GM12892 (cell line): Measurements from ENCODE around the gene ASCL2.

ENCODE experiments used
- POLR2A ChIP-seq: IDR thresholded peaks from 2 replicates; pipeline ENCODE4 v1.6.1; 2011; ENCODE audit warnings: low read depth, low read length, control low read depth
- TAF1 ChIP-seq: IDR thresholded peaks from 2 replicates; pipeline ENCODE4 v1.6.1; 2011; ENCODE audit warnings: low read depth, mild to moderate bottlenecking, control low read depth, low read length, borderline replicate concordance

DNA sequence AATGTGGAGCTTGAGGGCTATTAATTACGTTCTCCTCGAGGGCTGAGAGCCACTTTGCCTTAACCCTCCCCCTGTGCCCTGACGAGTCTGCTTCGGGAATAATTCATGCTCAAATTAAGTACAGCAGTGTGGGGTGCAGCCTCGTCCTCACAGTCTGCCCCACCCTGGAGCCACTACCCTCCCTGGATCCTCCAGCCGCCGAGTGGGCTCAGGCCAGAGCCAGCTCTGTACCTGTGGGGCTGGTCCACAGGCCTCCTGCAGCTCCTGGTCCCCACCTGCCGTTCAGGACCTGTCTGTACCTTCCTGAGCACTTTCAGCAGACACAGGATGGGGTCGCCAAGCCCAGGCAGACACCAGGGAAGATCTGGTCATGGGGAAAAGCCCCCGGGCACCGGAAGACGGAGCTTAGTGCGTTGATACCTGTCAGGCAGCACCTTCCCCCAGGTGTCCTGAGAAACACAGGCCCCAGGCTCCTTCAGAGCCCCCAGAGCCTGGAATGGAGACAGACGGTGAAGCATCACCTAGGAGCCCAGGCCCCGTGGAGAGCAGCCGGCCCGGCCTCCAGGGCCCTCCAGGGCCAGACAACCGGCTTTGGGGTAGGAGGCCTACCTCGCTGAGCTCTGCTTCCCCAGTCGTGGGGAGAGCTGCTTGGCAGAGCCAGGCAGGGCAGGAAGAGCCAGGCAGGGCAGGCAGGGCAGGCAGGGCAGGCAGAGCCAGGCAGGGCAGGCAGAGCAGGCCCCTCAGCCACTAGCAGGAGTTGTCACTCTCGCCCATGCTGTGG lies 41.2 kb upstream of the ASCL2 start:
- TF ChIP-seq POLR2A = no peak
- no peak for TF ChIP-seq TAF1
